ENCODE measurements around the gene EPHA1. TPM values are rescaled to one million over a fixed set of nuclear protein-coding genes. Genes with fewer than 3 reads are reported as not detected.
A peak's percentile ranks its signal among the peaks of the same experiment; 100 is the strongest.

The EPHA1 gene
- total and polyA plus RNA-seq, 2 experiments from 2014 or later = 60.7 to 154 TPM

GRCh38 chr7:143437578-143437977, 28.9 kb upstream of the EPHA1 start (continued):
- TF ChIP-seq, protein P1, sequence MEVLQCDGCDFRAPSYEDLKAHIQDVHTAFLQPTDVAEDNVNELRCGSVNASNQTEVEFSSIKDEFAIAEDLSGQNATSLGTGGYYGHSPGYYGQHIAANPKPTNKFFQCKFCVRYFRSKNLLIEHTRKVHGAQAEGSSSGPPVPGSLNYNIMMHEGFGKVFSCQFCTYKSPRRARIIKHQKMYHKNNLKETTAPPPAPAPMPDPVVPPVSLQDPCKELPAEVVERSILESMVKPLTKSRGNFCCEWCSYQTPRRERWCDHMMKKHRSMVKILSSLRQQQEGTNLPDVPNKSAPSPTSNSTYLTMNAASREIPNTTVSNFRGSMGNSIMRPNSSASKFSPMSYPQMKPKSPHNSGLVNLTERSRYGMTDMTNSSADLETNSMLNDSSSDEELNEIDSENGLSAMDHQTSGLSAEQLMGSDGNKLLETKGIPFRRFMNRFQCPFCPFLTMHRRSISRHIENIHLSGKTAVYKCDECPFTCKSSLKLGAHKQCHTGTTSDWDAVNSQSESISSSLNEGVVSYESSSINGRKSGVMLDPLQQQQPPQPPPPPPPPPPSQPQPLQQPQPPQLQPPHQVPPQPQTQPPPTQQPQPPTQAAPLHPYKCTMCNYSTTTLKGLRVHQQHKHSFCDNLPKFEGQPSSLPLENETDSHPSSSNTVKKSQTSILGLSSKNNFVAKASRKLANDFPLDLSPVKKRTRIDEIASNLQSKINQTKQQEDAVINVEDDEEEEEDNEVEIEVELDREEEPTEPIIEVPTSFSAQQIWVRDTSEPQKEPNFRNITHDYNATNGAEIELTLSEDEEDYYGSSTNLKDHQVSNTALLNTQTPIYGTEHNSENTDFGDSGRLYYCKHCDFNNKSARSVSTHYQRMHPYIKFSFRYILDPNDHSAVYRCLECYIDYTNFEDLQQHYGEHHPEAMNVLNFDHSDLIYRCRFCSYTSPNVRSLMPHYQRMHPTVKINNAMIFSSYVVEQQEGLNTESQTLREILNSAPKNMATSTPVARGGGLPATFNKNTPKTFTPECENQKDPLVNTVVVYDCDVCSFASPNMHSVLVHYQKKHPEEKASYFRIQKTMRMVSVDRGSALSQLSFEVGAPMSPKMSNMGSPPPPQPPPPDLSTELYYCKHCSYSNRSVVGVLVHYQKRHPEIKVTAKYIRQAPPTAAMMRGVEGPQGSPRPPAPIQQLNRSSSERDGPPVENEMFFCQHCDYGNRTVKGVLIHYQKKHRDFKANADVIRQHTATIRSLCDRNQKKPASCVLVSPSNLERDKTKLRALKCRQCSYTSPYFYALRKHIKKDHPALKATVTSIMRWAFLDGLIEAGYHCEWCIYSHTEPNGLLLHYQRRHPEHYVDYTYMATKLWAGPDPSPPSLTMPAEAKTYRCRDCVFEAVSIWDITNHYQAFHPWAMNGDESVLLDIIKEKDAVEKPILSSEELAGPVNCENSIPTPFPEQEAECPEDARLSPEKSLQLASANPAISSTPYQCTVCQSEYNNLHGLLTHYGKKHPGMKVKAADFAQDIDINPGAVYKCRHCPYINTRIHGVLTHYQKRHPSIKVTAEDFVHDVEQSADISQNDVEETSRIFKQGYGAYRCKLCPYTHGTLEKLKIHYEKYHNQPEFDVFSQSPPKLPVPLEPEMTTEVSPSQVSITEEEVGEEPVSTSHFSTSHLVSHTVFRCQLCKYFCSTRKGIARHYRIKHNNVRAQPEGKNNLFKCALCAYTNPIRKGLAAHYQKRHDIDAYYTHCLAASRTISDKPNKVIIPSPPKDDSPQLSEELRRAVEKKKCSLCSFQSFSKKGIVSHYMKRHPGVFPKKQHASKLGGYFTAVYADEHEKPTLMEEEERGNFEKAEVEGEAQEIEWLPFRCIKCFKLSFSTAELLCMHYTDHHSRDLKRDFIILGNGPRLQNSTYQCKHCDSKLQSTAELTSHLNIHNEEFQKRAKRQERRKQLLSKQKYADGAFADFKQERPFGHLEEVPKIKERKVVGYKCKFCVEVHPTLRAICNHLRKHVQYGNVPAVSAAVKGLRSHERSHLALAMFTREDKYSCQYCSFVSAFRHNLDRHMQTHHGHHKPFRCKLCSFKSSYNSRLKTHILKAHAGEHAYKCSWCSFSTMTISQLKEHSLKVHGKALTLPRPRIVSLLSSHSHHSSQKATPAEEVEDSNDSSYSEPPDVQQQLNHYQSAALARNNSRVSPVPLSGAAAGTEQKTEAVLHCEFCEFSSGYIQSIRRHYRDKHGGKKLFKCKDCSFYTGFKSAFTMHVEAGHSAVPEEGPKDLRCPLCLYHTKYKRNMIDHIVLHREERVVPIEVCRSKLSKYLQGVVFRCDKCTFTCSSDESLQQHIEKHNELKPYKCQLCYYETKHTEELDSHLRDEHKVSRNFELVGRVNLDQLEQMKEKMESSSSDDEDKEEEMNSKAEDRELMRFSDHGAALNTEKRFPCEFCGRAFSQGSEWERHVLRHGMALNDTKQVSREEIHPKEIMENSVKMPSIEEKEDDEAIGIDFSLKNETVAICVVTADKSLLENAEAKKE (CRISPR knock-in tag; IDR thresholded peaks at IDR 0.05) = no peak

GRCh38 chr7:143436325-143436946, 27.8 kb upstream of the EPHA1 start:
- H3K9me3 Mint-ChIP-seq = no peaks in the 10 kb centered on the region
- TF ChIP-seq POLR2AphosphoS5 (IDR thresholded peaks at IDR 0.05; ENCODE audit: low read depth) (no peak), CREB1 (CRISPR knock-in tag; IDR thresholded peaks at IDR 0.05; ENCODE audit: low read depth) (no peak), ETS1 (IDR thresholded peaks at IDR 0.05) (no peak), CTCF (conservative IDR thresholded peaks at IDR 0.05; ENCODE audit: low read depth in 2 of 2) (no peak), REST (IDR thresholded peaks at IDR 0.05; ENCODE audit: unreplicated experiment) (no peak)
- peak overlapping the region; percentile 36 for H3K27ac Mint-ChIP-seq
- H3K27ac ChIP-seq (ENCODE audit: low read depth) = 0 out of 2 replicates have a peak overlapping the region, but pooled peaks have one; percentile 42
- no peak overlapping the region for H2AFZ ChIP-seq
- H3K27me3 ChIP-seq (ENCODE audit: insufficient read depth) = no peaks in the 10 kb centered on the region
- H3K4me1 ChIP-seq (ENCODE audit: insufficient read depth) = peaks cover 14% of the 10 kb centered on the region
- H3K36me3 Mint-ChIP-seq (ENCODE audit: low read depth) = peaks cover 2% of the 10 kb centered on the region; the same call in 1 of the 3 replicates
- H3F3A ChIP-seq (replicated peaks; ENCODE audit: low read depth) = no peaks in the 10 kb centered on the region
- H3K36me3 ChIP-seq (ENCODE audit: insufficient read depth) = no peaks in the 10 kb centered on the region
- no peaks in the 10 kb centered on the region for H3K79me2 ChIP-seq (replicated peaks; ENCODE audit: insufficient read depth)
- peaks cover 23% of the 10 kb centered on the region; the same call in 1 of the 2 replicates for H3K9me2 ChIP-seq (ENCODE audit: insufficient read depth)
- peaks cover 24% of the 10 kb centered on the region for H3K4me1 Mint-ChIP-seq
- no peaks in the 10 kb centered on the region for H4K20me1 ChIP-seq (replicated peaks; ENCODE audit: insufficient read depth)
- ATAC-seq = peak; percentile 30; the same call in 2 of the 3 replicates
- H3K4me3 ChIP-seq = peak overlapping the region; percentile 25; the same call in 1 of the 2 replicates
- DNase-seq (ENCODE audit: low spot score) = no peak
- H3K4me2 ChIP-seq = peak overlapping the region; percentile 70
- H3K27me3 Mint-ChIP-seq (ENCODE audit: insufficient read depth, low read depth, poor library complexity) = peaks cover 2% of the 10 kb centered on the region
- peak overlapping the region; percentile 1; the same call in 2 of the 3 replicates for H3K4me3 Mint-ChIP-seq

Measured in GM23338 (cell line).